Stimulated activated CD8-positive, alpha-beta memory T cell treated with anti-CD3 and anti-CD28 coated beads, Interleukin-4, amount 100 ng/mL, for 1 hour (primary cell): ENCODE measurements around the gene SH2B3.
A peak's percentile ranks its signal among the peaks of the same experiment; 100 is the strongest.

ENCODE experiments used
- DNase-seq, 2 donors: peaks; one replicate each; pipeline ENCODE4 v3.0.0-alpha.2; 2020; ENCODE audit warnings: low read depth in 2 of 2, low spot score in 1 of 2

Gene SH2B3

DNA sequence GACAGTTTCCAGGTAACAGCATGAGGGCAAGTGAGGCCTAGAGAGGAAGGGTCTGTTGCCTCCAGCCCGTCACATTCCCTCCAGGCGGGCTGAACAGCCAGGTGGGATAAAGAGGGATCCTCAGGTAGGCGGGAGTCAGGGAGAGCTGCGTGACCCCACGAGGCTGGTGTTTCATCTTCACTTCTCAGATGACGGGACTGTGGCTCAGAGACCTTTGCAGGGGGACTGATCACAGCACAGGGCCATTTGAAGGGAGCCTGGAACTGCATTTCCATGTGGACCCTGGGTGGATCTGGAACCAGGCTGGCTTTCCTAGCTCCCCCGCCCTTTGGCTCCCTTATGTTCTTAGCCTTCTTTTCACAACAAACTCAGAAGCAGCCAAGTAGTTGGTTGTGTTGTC lies 37.4 kb downstream of the SH2B3 start:
- no peak for DNase-seq

DNA sequence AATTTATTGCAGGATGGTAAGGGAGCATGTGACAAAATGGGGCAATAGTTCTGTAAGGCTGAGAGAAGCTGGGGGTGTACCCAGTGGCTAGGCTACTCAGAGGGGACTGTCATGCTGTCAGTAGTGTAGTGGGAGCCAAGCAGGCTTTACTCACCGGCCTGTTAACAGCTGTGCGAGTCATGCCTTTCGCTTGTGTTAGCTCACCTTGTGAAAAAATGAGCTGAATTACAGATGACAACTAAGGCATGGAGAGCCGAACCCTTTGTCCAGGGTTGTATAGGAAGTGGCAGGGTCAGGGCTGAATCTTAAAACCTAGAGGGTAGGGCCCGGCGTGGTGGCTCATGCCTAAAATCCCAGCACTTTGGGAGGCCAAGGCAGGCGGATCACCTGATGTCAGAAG lies 37.9 kb downstream of the SH2B3 start:
- DNase-seq, result no peak

DNA sequence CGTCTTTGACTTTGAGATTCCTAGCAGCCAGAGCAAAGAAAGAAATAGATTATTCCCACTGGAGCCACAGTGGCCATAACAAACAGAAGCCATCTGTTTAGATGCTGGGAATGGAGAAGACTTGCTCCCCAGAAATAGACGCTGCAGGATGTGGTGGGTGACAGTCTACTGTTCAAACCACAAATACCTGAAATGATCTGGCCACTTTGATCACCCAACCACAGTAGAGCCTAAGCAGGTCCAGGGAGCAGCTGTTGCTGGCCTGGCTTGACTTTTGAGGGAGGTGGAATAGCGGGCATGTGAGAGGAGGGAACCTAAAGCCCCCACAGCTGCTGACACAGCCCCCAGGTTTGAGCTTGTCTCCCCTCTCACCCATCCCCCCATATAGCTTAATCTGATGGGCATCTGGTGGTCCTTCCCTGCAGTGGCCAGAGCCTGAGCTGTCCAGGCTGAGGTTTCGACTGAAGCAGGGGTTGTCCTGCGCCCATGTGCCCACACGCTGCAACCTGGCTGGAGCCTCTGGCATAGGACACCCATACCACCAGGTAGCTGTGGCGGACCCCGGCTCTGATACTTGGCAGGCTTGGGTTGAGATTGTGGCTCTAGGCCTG lies 38.7 kb downstream of the SH2B3 start:
- DNase-seq, result no peak

DNA sequence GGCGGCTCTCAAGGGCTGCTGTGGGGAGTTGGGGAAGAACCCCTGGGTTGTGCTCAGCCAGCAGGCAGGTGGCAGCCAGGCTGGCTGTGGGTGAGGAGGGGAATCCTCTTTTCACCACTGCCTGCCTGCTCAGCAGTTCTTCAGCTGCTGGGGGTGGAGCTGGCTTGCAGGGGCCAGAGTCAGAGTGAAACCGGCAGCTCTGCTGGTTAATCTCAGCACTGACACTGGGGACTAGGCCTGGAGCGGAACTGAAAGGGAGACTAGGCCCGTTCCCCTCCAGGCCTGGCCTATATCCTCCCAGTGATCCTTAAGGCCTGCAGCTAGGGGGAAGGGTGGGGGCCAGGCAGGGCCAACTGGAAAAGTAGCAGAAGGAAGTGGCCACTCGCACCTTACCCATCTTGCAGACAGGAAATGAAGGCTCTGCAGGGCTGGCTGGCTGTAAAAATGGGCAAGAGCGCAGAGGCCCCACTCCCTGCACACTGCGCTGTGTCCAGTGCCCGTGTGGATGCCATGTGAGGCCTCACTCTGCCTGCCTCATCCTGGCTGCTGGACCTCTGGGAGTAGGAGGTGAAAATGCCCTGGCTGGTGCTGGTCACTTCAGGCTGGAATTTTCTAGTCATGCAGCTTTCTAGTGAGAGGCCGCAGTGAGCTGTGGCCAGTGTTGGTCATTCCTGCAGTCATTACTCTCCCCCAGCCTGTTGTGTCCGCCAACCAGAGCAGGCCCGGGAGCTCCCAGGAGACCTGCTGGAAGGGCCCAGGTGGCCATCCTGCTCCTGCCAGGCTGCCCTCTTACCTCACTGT lies 39.4 kb downstream of the SH2B3 start:
- peak in 1 of 2 donors; percentile 60 for DNase-seq

DNA sequence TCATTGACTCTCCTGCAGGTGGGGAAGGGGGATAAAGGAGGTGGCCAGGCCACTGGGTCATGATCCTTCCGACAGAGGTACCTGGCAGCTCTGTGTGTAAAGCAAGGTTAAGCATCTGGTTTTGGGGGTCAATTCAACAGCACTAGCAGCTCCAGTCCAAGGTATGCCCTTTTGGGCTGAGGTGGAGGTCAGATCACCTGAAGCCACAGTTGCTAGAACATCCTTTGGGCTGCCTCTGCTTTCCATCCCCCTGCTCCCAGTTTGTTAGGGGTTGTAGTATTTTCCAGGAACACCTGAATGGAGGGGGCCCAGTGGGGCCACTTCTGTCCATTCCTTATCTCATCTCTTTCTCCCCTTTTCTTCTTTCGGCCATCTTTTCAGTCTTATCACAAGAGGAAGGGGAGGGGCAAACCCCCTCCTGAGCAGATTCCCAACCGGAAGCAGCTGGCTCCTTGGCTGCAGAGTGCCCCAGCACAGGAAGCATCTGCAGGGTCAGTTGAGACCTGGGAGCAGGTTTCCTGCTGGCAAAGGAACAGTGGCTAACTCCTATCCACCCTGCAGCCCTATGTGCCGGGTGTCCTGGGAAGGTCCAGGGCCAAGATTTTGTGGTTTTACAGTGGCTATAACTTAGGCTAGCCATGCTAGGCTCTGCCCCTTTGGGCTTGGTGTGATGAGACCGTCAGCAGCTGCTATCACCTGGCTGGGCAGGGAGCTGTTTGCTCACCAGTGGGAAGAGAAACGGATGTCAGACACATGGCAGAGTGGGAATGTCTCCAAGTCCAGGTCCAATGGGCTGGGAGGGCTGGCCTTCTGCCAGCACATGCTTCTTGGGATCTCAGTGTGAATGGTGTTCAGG lies 40.2 kb downstream of the SH2B3 start:
- no peak for DNase-seq

DNA sequence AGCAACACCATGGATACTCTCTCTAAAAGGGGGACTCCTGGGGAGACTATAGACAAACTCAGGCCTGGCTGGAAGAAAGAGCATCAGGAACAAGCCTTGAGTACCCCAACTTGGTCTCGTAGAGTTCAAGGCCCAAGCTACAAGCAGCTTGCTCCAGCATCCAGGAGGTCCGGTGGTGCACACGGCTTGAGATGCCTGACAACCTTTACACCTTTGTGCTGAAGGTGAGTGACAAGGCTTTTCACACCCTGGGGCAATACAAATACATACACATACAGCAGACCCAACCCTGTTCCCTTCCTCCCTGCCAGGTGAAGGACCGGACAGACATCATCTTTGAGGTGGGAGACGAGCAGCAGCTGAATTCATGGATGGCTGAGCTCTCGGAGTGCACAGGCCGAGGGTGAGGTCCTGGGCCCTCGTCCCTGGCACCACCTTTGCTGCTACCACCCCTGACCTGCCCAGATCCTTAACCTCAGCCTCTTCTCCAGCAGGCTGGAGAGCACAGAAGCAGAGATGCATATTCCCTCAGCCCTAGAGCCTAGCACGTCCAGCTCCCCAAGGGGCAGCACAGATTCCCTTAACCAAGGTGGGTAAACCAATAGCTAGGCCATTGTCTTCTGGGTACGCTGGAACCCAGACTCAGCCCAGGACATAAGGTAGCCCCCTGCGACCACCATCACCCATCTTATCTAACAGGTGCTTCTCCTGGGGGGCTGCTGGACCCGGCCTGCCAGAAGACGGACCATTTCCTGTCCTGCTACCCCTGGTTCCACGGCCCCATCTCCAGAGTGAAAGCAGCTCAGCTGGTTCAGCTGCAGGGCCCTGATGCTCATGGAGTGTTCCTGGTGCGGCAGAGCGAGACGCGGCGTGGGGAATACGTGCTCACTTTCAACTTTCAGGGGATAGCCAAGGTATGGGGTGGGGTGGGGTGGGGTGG lies 41.2 kb downstream of the SH2B3 start:
- no peak for DNase-seq

DNA sequence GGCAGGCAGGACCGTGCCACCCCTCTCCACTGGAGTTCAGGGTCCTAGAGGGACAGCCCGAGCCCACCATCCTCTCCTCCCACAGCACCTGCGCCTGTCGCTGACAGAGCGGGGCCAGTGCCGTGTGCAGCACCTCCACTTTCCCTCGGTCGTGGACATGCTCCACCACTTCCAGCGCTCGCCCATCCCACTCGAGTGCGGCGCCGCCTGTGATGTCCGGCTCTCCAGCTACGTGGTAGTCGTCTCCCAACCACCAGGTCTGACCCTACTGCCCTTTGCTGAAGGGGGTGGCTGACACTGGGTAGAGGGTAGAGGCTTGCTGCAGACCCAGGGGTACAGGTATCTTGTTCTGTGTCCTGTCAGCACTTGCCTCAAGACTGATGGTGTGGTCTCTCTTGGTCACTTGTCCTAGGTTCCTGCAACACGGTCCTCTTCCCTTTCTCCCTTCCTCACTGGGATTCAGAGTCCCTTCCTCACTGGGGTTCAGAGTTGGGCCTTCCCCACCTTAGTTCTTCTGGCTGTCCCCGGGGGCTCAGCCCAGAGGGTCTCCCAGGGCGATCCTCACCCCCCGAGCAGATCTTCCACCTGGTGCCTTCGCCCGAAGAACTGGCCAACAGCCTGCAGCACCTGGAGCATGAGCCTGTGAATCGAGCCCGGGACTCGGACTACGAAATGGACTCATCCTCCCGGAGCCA lies 42.0 kb downstream of the SH2B3 start:
- DNase-seq, result no peak

DNA sequence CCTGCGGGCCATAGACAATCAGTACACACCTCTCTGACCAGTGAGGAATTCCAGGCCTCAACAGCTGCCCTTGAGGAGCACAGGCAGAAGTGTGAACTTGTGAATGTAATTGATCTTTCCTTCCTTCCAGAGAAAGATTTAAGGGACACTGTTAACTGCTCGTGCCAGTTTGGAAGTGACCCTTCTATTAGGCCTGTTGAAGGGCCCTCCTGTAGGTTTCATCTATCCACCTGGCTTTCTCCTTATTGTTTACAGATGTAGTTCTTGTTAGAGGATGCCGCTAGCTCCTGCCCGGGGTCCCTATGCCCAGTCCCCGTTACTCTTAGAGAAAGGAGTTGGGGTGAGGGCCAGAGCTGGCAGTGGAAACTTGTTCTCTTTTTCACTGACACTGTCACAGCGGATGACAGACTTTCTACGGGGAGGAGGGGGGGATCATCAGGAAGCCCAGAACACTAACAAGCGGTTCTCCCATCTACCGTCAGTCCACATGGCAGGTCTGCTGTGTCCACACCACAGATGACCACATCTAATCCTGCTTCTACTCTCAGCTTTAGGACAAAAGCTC lies 42.6 kb downstream of the SH2B3 start:
- DNase-seq, result no peak

DNA sequence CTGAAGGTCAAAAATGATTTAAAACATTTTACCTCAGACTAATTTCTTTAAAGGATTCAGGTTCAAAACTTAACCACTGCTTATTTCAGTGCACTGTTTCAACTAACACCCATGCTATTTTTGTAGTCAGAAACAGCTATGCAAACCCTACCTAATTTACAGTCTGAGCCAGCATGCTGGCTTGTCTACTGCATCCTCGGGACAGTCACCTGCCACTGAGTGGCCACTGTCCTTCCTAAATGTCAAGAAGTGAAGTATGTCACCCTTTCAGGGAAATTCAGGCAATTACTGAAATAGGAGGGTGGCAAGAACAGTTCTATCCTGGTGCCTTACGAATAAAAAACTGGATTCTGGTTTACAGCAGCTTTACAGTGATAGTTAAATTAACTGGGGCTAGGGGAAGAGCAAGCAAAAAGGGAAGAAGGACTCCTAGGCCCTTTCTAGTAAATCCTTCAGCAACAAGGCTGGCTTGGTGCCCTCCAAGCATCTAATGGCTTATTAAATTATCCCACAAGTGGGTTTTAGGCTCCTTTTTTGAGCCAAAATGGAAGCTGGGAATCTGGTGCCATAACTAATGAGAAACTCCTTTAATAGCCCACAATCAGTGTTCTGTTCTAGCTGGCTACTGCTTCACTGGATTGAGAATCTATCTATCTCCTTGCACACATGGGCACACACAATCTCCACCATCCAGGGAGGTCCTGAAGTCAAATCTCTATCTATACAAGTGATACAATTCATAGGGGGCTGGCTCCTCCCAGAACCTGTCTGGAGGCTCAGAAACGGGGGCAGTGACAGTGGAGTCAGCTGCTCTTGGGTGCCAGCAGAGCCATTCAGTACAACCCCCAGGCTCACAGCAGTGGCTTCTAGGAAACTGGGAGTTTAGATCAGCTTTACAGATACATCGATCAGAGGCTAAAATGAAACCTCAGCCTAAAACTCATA lies 43.4 kb downstream of the SH2B3 start:
- no peak for DNase-seq

DNA sequence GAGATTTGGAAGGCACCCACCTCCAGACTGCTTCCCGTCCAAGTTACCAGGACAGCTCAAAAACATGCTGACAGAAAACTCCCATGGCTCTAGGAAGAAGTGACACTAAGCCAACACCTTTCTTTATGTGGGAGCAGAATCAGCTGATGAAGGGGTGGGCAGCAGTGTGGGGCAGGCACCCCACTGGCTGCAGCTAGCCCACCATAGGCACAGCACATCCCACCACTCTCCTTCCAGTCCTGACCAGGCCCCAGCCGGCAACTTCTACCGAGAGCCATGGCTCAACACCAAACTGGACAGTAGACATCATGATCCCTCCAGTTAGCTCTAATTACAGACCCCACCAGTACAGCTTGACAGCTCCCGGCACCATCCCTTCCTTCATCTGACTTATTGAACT lies 45.0 kb downstream of the SH2B3 start:
- DNase-seq, result no peak

DNA sequence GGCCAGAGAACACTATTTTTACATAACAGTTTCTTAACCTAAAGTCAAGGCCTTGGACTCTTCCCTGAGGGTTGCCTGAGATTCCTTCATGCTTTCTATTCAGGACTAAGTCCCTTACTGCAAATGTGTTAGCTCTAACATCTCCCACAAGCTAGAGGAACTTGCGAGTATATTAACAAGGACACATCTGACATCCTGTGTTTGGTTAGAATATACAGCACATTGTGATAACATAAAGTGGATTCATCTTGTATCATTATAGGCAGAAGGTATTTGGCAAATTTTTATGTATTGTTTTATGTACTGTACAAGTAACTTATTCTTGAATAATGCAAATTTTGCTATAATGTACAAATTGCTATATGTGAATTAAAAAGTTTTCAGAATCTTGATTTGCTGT lies 45.5 kb downstream of the SH2B3 start:
- DNase-seq, result no peak

DNA sequence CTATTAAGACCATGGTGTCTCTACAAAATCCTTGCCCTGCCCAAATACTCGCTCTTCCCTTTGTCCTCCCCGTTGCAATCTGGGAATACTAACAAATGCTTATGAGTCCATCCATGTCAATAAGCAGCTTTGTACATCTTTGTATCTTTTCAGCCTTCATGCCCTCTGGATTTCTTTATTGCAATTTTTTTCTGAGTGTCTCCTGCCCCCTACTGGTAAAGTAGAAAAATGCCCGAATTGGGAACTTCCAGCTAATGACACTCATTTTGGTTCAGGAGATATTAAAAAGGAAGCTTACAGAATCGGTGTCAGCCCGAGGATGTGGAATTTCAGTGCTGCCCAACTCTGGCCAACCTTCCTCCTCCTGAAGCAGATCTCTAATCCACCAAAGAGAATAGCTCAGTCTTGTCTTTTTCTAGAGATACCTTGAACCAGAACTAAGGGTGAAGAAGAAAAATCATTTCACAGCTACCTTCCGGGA lies 46.0 kb downstream of the SH2B3 start:
- DNase-seq, result no peak

DNA sequence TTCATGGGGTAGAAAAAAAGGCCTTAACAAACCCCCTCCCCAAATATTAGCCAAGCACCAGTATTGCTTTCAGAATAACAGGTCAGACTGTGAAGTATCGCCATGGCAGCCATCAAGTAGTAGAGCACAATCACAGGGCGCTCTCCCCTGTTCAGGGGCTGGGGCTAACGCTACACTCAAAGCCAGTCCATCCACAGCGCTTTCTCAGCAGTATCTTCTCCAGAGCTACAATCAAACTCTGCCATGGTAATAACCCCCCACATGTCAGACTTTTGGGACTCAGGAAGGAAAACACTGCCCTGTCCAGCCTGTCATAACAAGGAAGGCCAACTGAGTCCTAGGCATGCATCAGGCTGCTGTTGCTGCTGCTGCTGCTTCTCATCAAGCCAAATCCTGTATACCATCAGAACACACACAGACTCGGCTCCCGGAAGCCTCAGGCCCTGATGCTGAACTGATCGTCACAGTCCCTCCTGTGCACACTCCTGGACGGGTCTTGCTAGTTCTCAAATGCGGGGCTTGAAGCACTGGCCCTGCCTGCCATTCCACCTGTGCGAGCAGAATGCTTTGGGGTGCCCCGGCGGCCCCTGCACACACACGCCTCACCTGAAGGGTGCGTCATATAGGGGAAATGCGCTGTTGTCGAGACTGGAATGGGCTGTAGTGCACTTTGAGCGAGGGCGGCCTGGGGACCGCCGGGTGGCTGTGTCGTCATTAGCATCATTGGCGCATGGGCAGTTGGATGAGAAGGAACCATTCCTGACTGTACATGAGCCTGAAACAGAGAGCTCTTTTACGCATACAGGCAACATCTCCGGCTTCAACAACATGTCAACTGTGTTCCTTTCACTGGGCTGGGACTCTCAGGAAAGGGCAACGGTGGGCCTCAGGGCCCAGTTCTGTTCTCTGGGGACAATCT lies 47.6 kb downstream of the SH2B3 start:
- no peak for DNase-seq

DNA sequence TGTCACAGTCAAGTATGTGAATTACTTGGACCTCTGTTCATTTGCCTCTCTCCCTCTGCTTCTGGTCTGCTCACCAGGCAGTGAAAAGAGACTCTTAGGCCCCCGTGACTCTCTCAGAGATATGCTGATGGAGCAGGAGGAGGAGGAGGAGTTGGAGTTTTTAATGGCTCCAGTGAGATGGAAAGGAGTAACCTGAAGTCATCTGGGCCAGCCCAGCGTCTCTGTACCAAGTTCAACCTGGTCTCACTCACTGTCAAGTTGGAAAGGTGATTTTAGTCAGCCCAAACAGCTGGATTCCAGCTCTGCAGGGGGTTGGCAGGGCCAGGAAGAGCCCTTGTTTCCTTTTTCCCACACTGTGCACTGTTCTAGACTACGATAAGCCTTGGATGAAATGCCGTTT lies 48.6 kb downstream of the SH2B3 start:
- no peak for DNase-seq

DNA sequence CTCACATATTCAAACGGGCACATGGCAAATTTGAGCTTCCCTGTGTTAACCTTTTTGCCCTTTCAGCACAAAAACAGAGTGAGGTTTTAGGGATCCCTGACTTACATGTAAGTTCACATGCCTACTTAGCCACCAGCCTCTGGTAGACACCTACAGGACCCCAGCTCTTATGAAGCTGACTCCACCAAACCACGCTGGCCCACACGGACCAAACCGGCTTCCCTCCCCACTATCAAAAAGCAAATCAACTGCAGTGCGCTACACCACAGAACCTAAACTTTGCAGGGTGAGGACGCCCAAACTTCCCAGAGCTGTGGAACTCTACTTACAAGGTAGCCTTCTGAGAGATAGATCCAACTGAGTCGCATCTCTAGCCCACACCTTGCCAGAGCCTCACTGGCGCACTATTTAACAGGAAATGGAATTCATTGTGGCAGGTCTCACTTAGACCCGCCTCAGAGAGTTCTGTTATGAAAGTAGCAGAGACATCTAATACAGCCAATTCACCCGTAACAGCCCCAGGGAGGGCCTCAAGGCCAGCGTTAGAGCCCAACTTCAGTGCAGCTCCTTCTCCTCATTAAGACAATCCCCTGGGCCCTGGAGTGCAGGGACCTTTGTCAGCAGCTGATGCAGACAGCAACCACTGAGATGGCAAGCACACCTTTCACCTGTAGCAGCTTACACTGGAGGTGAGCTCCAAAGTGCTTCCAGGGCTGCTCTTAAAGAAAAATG lies 49.2 kb downstream of the SH2B3 start:
- DNase-seq, result no peak

DNA sequence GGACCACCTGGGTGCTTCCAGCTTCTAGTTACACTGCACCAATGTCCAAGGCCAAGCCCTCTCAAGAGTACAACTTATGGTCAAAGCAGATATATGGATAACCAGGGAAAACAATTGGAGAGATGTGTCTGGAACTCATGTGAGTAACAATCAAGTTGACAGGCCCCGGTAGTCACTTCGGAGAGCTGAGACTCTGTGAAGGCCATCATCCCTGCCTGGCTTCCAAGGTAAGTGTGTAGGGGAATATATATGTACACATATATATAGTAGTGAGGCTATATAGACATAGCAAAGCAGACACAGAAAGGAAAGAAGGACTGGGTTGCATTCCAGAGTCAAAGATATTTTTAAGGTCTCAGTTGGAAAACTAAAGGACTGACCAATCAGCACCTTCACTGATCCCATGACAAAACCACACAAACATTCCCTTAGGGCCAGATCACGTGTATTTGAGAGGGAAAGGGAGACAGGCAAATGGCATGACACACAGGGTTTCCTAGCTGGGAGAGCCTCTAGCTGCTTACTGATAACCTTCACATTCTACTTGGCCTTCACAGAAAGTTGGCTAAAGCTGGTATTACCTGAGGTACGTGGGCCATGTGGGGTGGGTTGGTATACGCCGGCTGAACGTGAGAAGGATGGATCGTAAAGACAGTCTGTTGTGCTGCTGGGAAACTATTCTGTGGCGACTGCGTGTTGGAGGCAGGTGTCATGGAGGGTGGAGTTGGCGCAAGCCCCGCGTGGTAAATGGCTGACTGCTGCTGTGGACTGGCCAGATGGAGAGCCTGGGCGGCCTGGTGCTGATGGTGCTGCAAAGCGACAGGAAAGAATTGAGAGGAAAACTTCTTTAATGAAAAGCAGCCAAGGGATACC lies 50.0 kb downstream of the SH2B3 start:
- DNase-seq, result no peak
